Prostate gland (tissue), 2 donors: ENCODE measurements around the gene ATE1. TPM values are rescaled to one million over a fixed set of nuclear protein-coding genes. Genes with fewer than 3 reads are reported as not detected.

Source experiments
- DNase-seq: peaks from one replicate; pipeline ENCODE4 v3.0.0-alpha.2; 2019; ENCODE audit warnings: low spot score
- H3K27ac ChIP-seq, 2 donors: fragments of 200-600 bp; sonication (generic); 2 replicates each; pipeline ENCODE4 v1.5.1; 2017 to 2019
- H3K27me3 ChIP-seq: fragments of 200-600 bp; sonication (generic); replicated peaks from 2 replicates; pipeline ENCODE4 v1.5.1; 2019; ENCODE audit not compliant: insufficient read depth
- H3K36me3 ChIP-seq, 2 donors: fragments of 200-600 bp; sonication (generic); 1 replicate in 1 of 2; 2 replicates in 1 of 2; pipeline versions ENCODE4 v1.5.1 to v1.8.1; 2017 to 2019
- H3K4me1 ChIP-seq: fragments of 200-600 bp; sonication (generic); replicated peaks from 2 replicates; pipeline ENCODE4 v1.5.1; 2019
- H3K4me3 ChIP-seq, 2 donors: fragments of 200-600 bp; sonication (generic); 2 replicates each; pipeline ENCODE4 v1.5.1; 2017 to 2019
- H3K9me3 ChIP-seq: fragments of 200-600 bp; sonication (generic); 2 replicates; pipeline ENCODE4 v1.5.1; 2017
- CTCF ChIP-seq, 4 experiments: fragments of 200-600 bp in 2 of 4; fragments of 450-650 bp in 2 of 4; sonication (generic) in 2 of 4; IDR thresholded peaks; 1 replicate in 3 of 4; 2 replicates in 1 of 4; pipeline ENCODE4 v1.5.1; 2016 to 2019; ENCODE audit warnings: antibody characterized with exemption in 4 of 4, mild to moderate bottlenecking in 2 of 4, moderate library complexity in 2 of 4
- POLR2A ChIP-seq: fragments of 450-650 bp; IDR thresholded peaks from one replicate; pipeline ENCODE4 v1.6.1; 2016; ENCODE audit warnings: antibody characterized with exemption, mild to moderate bottlenecking
- POLR2AphosphoS5 ChIP-seq: sonication (generic); formaldehyde crosslinking; IDR thresholded peaks from one replicate; pipeline ENCODE4 v1.6.1; 2017; ENCODE audit warnings: antibody characterized with exemption
- WGBS: methylation state at CpG from one replicate; pipeline ENCODE4 v1.1.5; 2018; 5-methylcytosine and 5-hydroxymethylcytosine counted together
- intact Hi-C: fragments of 100-400 bp; cut with DNase I; formaldehyde crosslinking; loops from one replicate; pipeline ENCODE4 v1.14.2; 2022
- total RNA-seq, 2 donors: library from RNA; depleted of rRNA; stranded (reverse); fragments of >200 nt; gene quantifications; one replicate each; pipeline ENCODE4 v1.1.0, GENCODE V29; 2016

ATE1 gene
- total RNA-seq, 2 donors from 2014 or later, result 29.9 to 36.2 TPM

GRCh38 chr10:121848082-121848481, 79.7 kb downstream of the ATE1 start:
- H3K9me3 ChIP-seq, result no peaks in the 10 kb centered on the region
- DNase-seq, result no peak
- TF ChIP-seq POLR2AphosphoS5, result no peak
- no peak for TF ChIP-seq CTCF (IDR thresholded peaks at IDR 0.05)
- TF ChIP-seq POLR2A, result no peak
- no peaks in the 10 kb centered on the region for H3K4me1 ChIP-seq
- H3K27me3 ChIP-seq, result no peaks in the 10 kb centered on the region
- no peak overlapping the region for H3K4me3 ChIP-seq
- 92% methylated on average over 8 of the region's 8 CpGs for WGBS
- no peaks in the 10 kb centered on the region for H3K36me3 ChIP-seq
- intact Hi-C loops, result no loop called here
- no peak overlapping the region for H3K27ac ChIP-seq

GRCh38 chr10:121846555-121846954, 81.3 kb downstream of the ATE1 start:
- TF ChIP-seq POLR2AphosphoS5 (no peak), CTCF (IDR thresholded peaks at IDR 0.05) (no peak), POLR2A (no peak)
- DNase-seq, result no peak
- Histone ChIP-seq H3K27me3 (no peaks in the 10 kb centered on the region), H3K36me3 (no peaks in the 10 kb centered on the region), H3K4me3 (no peak overlapping the region), H3K4me1 (no peaks in the 10 kb centered on the region), H3K27ac (no peak overlapping the region), H3K9me3 (no peaks in the 10 kb centered on the region)
- intact Hi-C loops, result no loop called here
- WGBS, result 83% methylated on average over 2 of the region's 2 CpGs

GRCh38 chr10:121845044-121845784, 82.6 kb downstream of the ATE1 start:
- Histone ChIP-seq H3K27ac (no peak overlapping the region), H3K27me3 (no peaks in the 10 kb centered on the region), H3K4me3 (no peak overlapping the region), H3K36me3 (no peaks in the 10 kb centered on the region), H3K9me3 (no peaks in the 10 kb centered on the region), H3K4me1 (no peaks in the 10 kb centered on the region)
- intact Hi-C loops, result no loop called here
- TF ChIP-seq POLR2A, result no peak
- TF ChIP-seq CTCF (IDR thresholded peaks at IDR 0.05), result no peak
- TF ChIP-seq POLR2AphosphoS5, result no peak
- WGBS, result 100% methylated on average over 3 of the region's 3 CpGs
- DNase-seq, result no peak

- intact Hi-C loops, result no loop called here
- H3K36me3 ChIP-seq, result no peaks in the 10 kb centered on the region
- no peaks in the 10 kb centered on the region for H3K9me3 ChIP-seq
- H3K4me3 ChIP-seq, result no peak overlapping the region
- 64% methylated on average over 3 of the region's 3 CpGs for WGBS
- no peaks in the 10 kb centered on the region for H3K27me3 ChIP-seq
- H3K4me1 ChIP-seq, result no peaks in the 10 kb centered on the region
- no peak for TF ChIP-seq POLR2A
- no peak for TF ChIP-seq CTCF (IDR thresholded peaks at IDR 0.05)
- DNase-seq, result no peak
- H3K27ac ChIP-seq, result no peak overlapping the region
Measured at GRCh38 chr10:121844537-121844936, 83.3 kb downstream of the ATE1 start.

GRCh38 chr10:121843379-121843778, 84.5 kb downstream of the ATE1 start:
- H3K9me3 ChIP-seq, result no peaks in the 10 kb centered on the region
- H3K27ac ChIP-seq, result no peak overlapping the region
- H3K4me3 ChIP-seq, result no peak overlapping the region
- H3K4me1 ChIP-seq, result no peaks in the 10 kb centered on the region
- intact Hi-C loops, result no loop called here
- TF ChIP-seq POLR2A, result no peak
- no peak for TF ChIP-seq POLR2AphosphoS5
- 85% methylated on average over 2 of the region's 2 CpGs for WGBS
- no peak for DNase-seq
- no peaks in the 10 kb centered on the region for H3K36me3 ChIP-seq
- H3K27me3 ChIP-seq, result no peaks in the 10 kb centered on the region
